Lung microvascular endothelial cell (primary cell): ENCODE measurements around the gene APRT. TPM values are rescaled to one million over a fixed set of nuclear protein-coding genes. Genes with fewer than 3 reads are reported as not detected.

ENCODE experiments used
- DNase-seq, 2 donors: peaks; one replicate each; pipeline versions ENCODE4 v3.0.0 to v3.0.0-alpha.2; 2010; ENCODE audit warnings: low read depth in 2 of 2
- total RNA-seq: library from RNA; depleted of rRNA; stranded (reverse); fragments of >200 nt; gene quantifications from 2 replicates; pipeline ENCODE4 v1.2.1, GENCODE V29; 2014

Gene APRT
- total RNA-seq, 1 donor from 2014 or later = 92.7 TPM

DNA sequence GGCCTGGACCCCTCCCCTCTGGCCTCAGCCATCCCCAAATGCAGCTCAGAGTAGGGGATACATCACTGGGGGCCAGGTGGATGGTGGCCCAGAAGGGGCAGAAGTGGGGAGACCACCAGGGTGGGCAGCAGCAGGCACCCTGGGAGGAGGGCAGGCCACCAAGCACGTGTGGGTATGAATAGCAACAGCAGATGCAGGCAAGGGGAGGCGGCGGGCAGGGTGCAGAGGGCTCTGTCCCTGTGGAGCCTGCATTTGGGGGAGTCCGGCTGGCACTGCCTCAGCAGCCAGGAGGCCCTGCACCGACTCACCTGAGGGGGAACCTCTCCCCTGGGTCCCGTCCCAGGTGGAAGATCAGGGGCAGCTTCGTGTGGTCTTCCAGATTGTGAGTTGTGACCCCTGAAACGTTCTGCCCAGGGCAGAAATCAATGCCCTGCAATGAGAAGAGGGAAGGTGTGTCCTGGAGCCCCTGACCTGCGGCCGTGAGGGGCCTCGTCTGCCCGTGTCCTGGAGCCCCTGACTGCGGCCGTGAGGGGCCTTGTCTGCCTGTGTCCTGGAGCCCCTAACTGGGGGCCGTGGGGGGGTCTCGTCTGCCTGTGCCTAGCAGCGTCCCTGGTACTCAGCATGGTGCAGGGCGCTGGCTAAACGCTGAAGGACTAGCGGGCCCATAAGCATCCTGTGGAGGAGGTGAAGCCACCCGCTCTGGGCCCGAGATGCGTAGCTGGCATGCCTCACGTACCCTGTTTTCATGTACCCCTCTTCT, 10.7 kb upstream of the APRT start:
- no peak for DNase-seq

DNA sequence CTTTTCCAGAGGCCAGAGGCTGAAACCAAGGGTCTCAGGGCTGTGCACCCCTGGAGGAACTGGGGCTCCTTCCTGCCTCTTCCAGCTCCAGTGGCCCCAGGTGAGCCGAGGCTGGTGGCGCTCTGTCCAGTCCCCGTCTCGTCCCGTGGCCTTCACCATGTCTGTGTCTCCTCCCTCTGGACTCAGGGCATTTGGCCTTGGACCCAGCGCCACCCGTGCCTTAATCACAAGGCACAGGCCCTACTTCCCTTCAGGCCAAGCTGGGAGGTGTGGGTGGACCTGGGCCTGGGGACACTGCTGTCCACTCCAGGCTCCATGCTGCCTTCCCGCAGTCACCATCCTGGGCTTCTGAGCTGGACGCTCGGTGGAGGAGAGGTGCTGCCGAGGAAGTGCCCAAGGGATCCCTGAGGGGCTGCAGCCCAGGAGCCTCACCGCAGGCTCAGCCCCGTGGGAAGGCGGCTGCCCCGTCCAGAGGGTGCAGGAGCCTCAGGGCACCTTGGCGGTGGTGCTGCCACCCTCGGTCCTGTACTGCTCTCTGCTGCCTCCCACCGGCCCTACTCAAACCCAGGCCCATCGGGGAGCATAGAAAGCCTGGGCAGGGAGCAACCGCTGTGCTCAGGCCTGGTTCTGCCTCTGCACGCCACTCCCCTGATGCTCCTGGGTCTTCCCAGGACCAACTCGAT, 9.6 kb upstream of the APRT start:
- no peak for DNase-seq

- DNase-seq = no peak
Observed at GRCh38 chr16:88820385-88821025, 8.8 kb upstream of the APRT start.

DNA sequence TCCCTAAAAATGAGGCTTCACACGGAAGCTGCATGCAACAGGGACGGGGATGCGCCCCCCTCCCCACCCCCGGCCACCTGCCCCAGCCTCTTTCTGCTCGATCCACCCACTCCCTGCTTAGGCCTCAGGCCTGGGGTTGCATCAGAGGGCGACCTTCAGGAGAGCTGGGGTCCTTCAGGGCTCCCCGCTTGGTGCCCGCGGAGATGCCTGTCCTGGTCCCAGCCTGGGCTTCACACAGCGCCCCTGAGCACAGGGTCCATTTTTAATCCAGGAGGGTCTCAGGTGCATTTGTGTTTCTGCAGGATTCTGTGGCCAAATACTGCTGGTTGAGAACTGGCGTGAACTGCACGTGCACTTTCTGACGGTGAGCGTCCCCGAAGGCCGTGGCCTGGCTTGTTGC, 7.4 kb upstream of the APRT start:
- DNase-seq = no peak

DNA sequence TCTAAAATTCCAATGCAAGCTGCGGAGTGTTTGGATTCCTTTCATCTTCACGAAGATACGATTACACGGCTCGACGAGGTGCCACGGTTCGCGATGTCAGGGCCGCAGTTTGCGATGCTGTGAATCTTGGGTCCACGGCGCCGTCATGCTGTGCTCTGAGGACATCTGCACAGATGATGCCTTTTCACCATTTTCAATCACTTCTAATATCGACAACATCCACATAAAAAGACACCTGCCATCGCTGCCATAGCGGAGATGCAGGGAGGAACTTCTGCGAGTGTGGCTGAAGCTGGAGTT, 6.8 kb upstream of the APRT start:
- DNase-seq = no peak

GRCh38 chr16:88817785-88818574, 6.3 kb upstream of the APRT start:
- no peak for DNase-seq

- DNase-seq = no peak
Observed at GRCh38 chr16:88816736-88817535, 5.2 kb upstream of the APRT start.

GRCh38 chr16:88815901-88816589, 4.3 kb upstream of the APRT start:
- DNase-seq = peak; percentile 26 to 61

- DNase-seq = no peak
Observed at GRCh38 chr16:88815227-88815626, 3.5 kb upstream of the APRT start.

DNA sequence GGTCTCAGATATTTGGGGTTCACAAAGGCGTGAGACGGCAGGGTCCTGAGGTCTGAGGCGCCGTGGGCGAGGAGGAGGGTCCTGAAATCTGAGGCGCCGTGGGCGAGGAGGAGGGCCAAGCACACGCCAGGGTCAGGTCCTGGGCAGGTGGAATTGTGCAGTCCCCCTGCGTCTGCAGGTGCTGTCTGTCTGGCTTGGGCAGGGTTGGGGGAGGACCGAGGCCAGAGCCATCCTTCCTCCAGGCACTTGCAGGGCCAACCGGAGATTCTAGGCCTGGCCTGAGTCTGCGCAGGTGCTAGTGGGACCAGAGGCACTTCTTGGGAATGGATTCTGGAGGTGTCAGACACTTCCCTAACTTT, 2.4 kb upstream of the APRT start:
- no peak for DNase-seq

GRCh38 chr16:88813269-88814143, 1.8 kb upstream of the APRT start:
- no peak for DNase-seq

- no peak for DNase-seq
Observed at GRCh38 chr16:88812513-88813268, 963 bp upstream of the APRT start.

DNA sequence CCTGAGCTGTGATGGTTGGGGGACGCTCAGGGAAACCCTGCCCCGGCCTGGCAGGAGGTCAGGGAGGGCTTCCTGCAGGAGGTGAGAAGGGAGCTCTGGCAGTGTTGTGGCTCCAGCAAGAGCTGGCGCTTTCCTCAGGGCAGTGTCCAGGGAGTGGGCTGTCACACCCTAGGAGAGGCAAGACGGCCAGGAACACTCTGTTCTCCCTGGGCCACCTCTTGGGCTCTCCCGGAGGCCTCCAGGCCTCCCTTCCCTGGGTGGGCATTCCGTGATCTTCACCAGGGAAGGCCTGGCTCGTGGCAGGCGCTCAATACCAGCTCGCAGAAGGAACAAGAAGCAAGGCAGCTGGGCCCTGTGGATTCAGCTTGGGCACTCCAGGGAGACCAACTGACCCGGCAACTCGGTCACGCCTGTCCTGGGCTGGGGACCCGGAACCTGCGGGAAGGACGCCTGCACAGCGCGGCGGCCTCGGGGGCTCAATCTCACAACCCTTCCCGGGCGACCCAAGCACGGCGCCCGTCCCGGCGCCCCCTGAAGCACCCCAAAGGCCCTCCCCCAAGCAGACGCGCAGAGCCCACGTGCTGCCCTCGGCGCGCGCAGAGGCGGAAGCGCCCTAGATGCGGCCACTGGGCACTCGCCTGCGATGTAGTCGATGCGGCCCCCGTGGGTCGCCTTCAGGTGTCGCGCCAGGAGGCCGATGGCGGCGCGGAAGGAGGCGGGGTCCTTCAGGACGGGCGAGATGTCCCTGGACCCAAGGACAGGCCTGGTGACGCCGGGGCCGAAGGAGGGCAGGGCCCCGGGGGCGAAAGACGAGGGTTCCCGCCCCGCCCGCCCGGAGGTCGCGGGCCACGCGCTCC, 588 bp downstream of the APRT start:
- DNase-seq = peak; percentile 74 to 79

- no peak for DNase-seq
Observed at GRCh38 chr16:88810166-88810911, 1.4 kb downstream of the APRT start.

GRCh38 chr16:88809676-88810165, 2.0 kb downstream of the APRT start:
- DNase-seq = no peak

GRCh38 chr16:88809068-88809675, 2.6 kb downstream of the APRT start:
- DNase-seq = no peak
